SK-N-MC (cell line): ENCODE measurements around the gene BEX2.
"Not testable (repeated sequence)": the region's sequence is repeated elsewhere in the genome, so short reads cannot be mapped to it uniquely, and the experiment has no call there.

Experiments
- DNase-seq: peaks from one replicate; pipeline ENCODE4 v3.0.0-alpha.2; 2011; ENCODE audit warnings: low read depth, low spot score
- H3K27ac ChIP-seq: fragments of 200-600 bp; sonication (generic); 2 replicates; pipeline ENCODE4 v1.5.1; 2016; ENCODE audit warnings: mixed run types
- H3K36me3 ChIP-seq: fragments of 200-600 bp; sonication (generic); 2 replicates; pipeline ENCODE4 v1.6.1; 2017; ENCODE audit warnings: antibody characterized with exemption, low read length, mixed read lengths; ENCODE audit not compliant: insufficient read depth
- H3K4me3 ChIP-seq: fragments of 200-600 bp; sonication (generic); 2 replicates; pipeline ENCODE4 v1.5.1; 2016
- H3K9ac ChIP-seq: fragments of 200-600 bp; sonication (generic); 2 replicates; pipeline ENCODE4 v1.8.0; 2017; ENCODE audit warnings: mixed run types, mixed read lengths; ENCODE audit not compliant: insufficient read length
- H3K9me3 ChIP-seq: fragments of 200-600 bp; sonication (generic); 2 replicates; pipeline ENCODE4 v1.6.1; 2017; ENCODE audit warnings: low read depth, mild to moderate bottlenecking, antibody characterized with exemption, low read length, moderate library complexity, mixed read lengths
- EZH2 ChIP-seq: fragments of 200-600 bp; sonication (generic); IDR thresholded peaks from one replicate; pipeline ENCODE4 v1.6.1; 2017; ENCODE audit warnings: antibody characterized with exemption
- FOXP2 ChIP-seq: optimal IDR thresholded peaks from 2 replicates; pipeline ENCODE3; 2011; ENCODE audit warnings: mild to moderate bottlenecking, moderate library complexity; ENCODE audit not compliant: insufficient read depth; ENCODE audit errors: extremely low read length, control extremely low read depth
- POLR2AphosphoS5 ChIP-seq: IDR thresholded peaks from 2 replicates; pipeline ENCODE4 v1.6.1; 2012; ENCODE audit warnings: mild to moderate bottlenecking, low read depth, low read length, borderline replicate concordance

BEX2 gene

DNA sequence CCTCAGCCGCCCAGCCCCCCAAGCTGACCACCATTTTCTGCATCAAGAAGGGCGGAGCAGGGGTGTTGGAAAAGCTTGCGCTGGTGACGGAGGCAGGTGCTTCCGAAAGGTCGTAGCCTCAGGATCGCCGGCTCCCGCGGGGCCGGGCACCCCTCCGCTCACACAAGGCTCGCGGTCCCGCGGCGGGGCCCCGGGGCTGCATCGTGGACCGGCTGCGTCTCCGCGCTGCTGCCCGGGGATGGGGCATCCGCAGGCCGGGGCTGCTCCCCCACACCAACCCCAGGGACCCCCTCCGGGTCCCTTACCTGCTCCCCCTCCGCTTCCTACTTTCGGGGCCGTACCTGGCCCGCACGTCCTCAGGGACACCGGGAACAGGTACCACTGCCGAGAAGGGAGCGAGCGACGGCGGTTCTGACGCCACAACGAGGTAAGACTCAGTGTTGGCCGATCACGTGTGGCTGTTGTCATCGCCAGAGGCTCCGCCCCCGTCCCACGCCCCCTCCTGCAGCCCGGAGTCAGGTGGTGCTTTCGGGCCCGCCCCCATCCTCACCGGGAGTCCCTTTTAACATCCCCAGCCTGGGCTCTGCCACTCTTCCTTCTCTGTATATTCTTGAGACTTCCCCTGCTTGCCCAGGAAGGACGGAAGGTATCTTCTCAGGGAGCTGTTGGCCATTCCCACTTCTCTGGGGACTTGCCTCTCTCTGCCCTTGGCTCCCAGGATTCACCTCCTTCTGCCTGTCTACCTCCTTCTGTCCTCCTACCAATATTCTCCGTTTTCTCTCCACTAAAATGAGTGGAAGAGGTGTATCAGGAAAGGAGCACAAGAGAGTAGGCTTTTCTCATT lies at the start of gene BEX2:
TSS of gene BEX2 (minus strand) at position 436 of the 844 bp plus-strand sequence. CDS start 1,014 bp downstream, outside the sequence.
- H3K27ac ChIP-seq = no peak within 1 kb of the TSS
- peak within 1 kb of the TSS; percentile 73 for H3K4me3 ChIP-seq
- DNase-seq = no peak
- no peak for TF ChIP-seq FOXP2
- TF ChIP-seq EZH2 = no peak
- TF ChIP-seq POLR2AphosphoS5 = no peak
- no peaks in the 10 kb centered on the region for H3K9me3 ChIP-seq
- no peak within 1 kb of the TSS for H3K9ac ChIP-seq
- H3K36me3 ChIP-seq = no peaks in the 10 kb centered on the region

DNA sequence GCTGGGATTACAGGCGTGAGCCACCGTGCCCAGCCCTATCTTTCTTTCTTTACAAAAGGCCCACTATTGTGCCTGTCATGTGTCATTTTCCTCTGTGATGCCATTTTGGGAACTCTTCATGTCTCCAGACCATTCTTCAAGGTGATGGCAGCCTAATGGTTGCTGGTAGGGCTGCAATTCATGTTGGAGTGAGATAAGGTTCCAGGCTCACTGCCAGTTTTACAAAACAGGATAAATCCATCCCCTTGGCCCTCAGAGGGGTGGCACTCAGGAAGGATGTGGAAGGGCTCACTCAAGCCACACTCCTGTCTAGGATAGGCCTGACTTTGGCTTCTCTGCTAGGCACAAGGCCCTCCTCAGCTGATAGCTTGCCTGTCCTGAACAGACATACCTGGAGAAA lies 49.3 kb upstream of the BEX2 start:
- TF ChIP-seq FOXP2 (no peak), POLR2AphosphoS5 (no peak), EZH2 (no peak)
- no peak overlapping the region for H3K9ac ChIP-seq
- H3K36me3 ChIP-seq = peaks cover 7% of the 10 kb centered on the region
- H3K4me3 ChIP-seq = no peak overlapping the region
- H3K27ac ChIP-seq = no peak overlapping the region
- no peak for DNase-seq
- no peaks in the 10 kb centered on the region for H3K9me3 ChIP-seq

DNA sequence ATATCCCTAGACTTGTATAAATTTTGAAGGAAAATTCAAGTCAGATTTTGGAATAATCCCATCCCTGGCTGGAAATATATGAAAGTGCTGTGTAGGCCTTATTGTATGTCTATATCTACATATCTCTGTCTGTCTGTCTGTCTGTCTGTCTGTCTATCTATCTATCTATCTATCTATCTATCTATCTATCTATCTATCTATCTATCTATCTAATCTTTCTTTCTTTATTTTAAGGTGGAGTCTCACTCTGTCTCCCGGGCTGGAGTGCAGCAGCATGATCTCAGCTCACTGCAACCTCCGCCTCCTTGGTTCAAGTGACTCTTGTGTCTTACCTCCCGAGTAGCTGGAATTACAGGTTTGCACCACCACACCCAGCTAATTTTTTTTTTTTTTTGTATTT lies 48.8 kb upstream of the BEX2 start:
- H3K9ac ChIP-seq, DNase-seq, H3K36me3 ChIP-seq, H3K27ac ChIP-seq, H3K4me3 ChIP-seq, H3K9me3 ChIP-seq: not testable (repeated sequence)

DNA sequence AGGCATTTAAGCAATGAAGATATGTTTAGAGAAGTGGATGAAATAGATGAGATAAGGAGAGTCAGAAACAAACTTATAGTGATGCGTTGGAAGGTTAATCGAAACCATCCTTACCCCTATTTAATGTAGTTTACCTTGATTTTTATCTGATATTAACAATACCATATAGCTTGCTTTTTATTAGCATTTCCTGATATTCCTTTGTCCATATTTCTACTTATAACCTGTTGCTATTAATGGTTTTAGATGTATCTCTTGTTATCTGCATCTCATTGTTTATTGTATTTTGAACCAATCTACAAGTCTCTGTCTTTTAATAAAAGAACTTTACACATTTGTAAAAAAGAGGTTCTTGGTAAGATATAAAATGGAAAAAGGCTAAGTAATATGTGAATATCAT lies 47.1 kb upstream of the BEX2 start:
- Histone ChIP-seq H3K9me3 (no peaks in the 10 kb centered on the region), H3K36me3 (peaks cover 7% of the 10 kb centered on the region), H3K4me3 (peak overlapping the region; percentile 88), H3K27ac (no peak overlapping the region), H3K9ac (no peak overlapping the region)
- TF ChIP-seq POLR2AphosphoS5 = no peak
- no peak for TF ChIP-seq FOXP2
- TF ChIP-seq EZH2 = no peak
- no peak for DNase-seq

DNA sequence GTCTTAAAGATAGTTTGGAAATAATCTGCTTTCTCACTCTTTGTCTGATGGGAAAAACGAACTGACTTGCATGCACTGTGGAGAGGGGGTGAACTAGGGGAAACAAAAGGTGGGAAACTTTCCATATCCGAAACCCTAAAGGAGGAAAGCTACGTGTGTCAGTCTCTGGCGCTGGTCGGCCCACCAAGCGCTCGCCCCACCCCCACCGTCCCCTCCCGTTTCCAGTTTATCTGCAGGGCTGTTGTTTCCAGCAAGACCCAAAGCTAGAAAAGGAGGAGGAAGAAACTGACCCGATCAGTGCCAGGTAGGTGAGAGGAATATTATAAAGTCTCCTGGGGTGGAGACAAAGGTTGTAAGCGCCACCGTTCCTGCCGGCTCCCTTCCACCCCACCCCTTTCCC lies 46.1 kb upstream of the BEX2 start:
- H3K36me3 ChIP-seq = peaks cover 7% of the 10 kb centered on the region
- no peaks in the 10 kb centered on the region for H3K9me3 ChIP-seq
- no peak for DNase-seq
- no peak for TF ChIP-seq POLR2AphosphoS5
- TF ChIP-seq EZH2 = no peak
- no peak for TF ChIP-seq FOXP2
- H3K27ac ChIP-seq = 0 out of 2 replicates have a peak overlapping the region, but pooled peaks have one; percentile 42
- peak overlapping the region; percentile 88 for H3K4me3 ChIP-seq
- H3K9ac ChIP-seq = peak overlapping the region; percentile 85

DNA sequence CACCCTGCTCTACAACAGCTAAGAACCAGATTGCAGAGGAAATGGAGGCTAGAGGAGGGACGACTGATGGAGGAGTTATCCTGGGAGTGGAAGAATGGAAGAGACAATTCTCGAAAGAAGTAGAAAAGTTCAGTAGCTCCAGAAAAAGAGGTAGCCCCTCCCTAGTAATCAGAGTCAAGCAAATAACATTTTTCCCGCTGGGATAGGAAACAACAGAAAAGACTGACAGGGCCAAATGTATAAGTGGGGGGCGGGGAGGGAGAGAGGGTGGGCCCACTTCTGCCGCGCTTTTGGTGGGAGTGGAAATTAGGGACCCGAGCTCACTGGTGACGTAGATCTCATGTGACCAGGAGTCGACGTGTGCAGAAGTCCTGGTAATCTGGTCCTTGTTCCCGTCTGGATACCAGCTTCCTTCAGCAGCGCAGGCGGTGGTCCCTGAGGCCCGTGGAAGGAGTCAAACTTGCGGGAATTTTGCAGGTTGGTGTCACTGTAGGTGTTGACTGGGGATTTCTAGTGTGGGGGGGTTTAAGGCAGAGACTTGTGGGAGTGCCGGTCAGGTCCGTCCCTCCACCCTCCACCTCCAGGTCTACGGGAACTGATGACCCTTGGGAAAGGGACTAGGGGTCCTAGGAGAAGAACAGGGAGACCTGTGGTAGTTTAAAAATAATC lies 45.5 kb upstream of the BEX2 start, which contains the start of gene TCEAL9:
TSS of gene TCEAL9 (plus strand) at position 377 of the 669 bp plus-strand sequence. CDS start 1,179 bp downstream, outside the sequence.
- DNase-seq = no peak
- H3K27ac ChIP-seq = peak within 1 kb of the TSS; percentile 76; the same call in 1 of the 2 replicates
- no peaks in the 10 kb centered on the region for H3K9me3 ChIP-seq
- peaks cover 7% of the 10 kb centered on the region for H3K36me3 ChIP-seq
- H3K4me3 ChIP-seq = peak within 1 kb of the TSS; percentile 88
- TF ChIP-seq EZH2 (no peak), FOXP2 (no peak), POLR2AphosphoS5 (peak; percentile 80)
- H3K9ac ChIP-seq = peak within 1 kb of the TSS; percentile 85

DNA sequence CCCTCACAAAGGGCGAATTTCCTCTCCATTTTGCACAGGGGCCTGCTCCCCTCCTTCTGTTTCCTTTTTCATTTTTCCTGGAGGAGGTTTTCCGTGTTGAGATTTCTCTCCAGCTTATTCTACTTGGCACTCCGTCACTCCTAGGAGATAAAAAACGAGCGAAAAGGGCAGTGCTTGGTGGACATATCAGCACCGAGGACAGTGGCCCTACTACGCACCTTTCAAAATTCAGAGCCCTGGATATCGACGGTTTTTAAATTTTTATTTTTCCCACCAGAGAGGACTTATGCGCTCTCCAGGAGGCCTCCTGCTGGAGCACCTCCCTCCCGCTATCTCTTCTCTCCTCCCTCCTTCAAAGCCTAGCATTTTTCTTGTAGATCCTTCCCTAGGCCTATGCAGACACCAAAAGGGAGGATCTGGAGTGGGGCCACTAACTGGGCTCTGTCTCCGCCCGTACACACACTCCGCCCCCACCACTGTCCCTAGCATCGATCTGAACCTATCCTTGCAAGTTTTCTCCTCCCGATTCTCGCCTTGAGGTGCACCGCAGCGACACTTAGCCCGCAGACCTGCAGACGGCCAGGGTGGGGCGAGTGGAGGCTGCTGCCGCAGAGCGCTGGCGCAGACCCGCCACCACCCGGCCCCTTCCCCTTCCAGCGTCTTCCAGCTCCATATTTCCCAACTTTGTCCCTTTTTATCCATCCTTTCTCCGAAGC lies 37.0 kb upstream of the BEX2 start:
- Histone ChIP-seq H3K4me3 (no peak overlapping the region), H3K9ac (no peak overlapping the region), H3K27ac (no peak overlapping the region), H3K36me3 (no peaks in the 10 kb centered on the region), H3K9me3 (no peaks in the 10 kb centered on the region)
- TF ChIP-seq POLR2AphosphoS5 = no peak
- no peak for TF ChIP-seq EZH2
- TF ChIP-seq FOXP2 = no peak
- no peak for DNase-seq

DNA sequence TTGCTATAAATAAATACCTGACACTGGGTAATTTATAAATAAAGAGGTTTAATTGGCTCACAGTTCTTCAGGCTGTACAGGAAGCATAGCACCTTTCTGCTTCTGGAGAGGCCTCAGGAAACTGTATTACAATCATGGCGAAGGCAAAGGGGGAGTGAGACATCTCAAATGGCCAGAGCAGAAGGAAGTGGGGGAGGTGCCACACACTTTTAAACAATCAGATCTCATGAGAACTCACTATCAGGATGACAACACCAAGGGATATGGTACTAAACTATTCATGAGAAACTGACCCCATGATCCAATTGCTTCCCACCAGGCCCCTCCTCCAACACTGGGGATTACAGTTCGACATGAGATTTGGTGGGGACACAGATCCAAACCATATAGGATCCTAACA lies 33.8 kb upstream of the BEX2 start:
- no peak overlapping the region for H3K4me3 ChIP-seq
- no peak for DNase-seq
- no peaks in the 10 kb centered on the region for H3K9me3 ChIP-seq
- no peaks in the 10 kb centered on the region for H3K36me3 ChIP-seq
- no peak overlapping the region for H3K27ac ChIP-seq
- TF ChIP-seq FOXP2 = no peak
- TF ChIP-seq POLR2AphosphoS5 = no peak
- no peak for TF ChIP-seq EZH2
- no peak overlapping the region for H3K9ac ChIP-seq
